Measurements from ENCODE around the gene TMA16. TPM values are rescaled to one million over a fixed set of nuclear protein-coding genes. Genes with fewer than 3 reads are reported as not detected.

The TMA16 gene
- total and polyA plus RNA-seq, 2 donors (not counting 3 experiments of a cell fraction or from before 2014, with no cell fraction given), result 4.2 to 42.7 TPM

DNA sequence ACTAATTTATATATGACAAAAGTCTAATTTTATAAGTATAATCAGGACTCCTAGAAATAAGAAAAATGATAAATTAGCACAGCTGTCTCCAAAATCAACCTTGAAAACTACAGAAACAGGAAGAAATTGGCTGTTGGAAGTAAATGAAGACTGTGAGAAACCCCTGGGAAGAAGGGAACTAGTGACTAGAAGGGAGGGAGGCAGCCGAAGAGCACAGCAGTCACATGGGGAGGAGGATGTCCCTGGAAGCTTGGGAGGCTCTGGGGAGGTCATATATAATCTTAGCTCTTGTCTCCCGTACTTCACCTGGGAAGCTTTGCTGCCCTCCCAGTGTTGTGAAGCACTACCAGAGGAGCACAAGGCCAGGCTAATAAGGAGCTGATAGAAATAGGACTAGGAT lies 8.9 kb upstream of the TMA16 start:
- POLR2A ChIA-PET, result no interaction called here
- intact Hi-C loops (cut with micrococcal nuclease) (loop anchor here (10.0 kb wide), 1 partner anchor 991 kb away; no protein-coding TSS in a partner anchor), dilution Hi-C loops (cut with MboI; ENCODE audit: extremely low pct_ligation_motif_present, low sequenced_read_pairs) (no loop called here)
- CTCF ChIA-PET, result interaction anchor here (1.1 to 4.9 kb wide), 8 partner anchors 8 to 1611 kb away, joined by 3 to 106 read pairs (median 5); partner anchors contain the start of gene TMA16
- Histone ChIP-seq H3K27me3 (ENCODE audit: control insufficient read depth in 2 of 2, insufficient read depth in 2 of 2, low read length in 2 of 2) (peaks cover 7 to 13% of the 10 kb centered on the region in 2 experiments), H3K79me2 (ENCODE audit: control insufficient read depth, insufficient read depth, low read length) (no peaks in the 10 kb centered on the region), H3K36me3 (ENCODE audit: control insufficient read depth in 2 of 2, extremely low read depth in 1 of 2, insufficient read depth in 2 of 2, low read length in 2 of 2) (no peaks in the 10 kb centered on the region), H3K4me1 (ENCODE audit: control insufficient read depth, extremely low read depth, insufficient read depth, low read length) (no peaks in the 10 kb centered on the region), H3K9me3 (replicated peaks; ENCODE audit: control insufficient read depth, insufficient read depth, low read length) (no peaks in the 10 kb centered on the region), H3K4me3 (replicated peaks in 1 of 3; ENCODE audit: insufficient read depth in 1 of 3, low read depth in 1 of 3, low read length in 3 of 3) (no peak overlapping the region), H3K9ac (replicated peaks; ENCODE audit: extremely low read depth, insufficient read depth, low read length) (no peak overlapping the region), H3K27ac (ENCODE audit: insufficient read depth, low read depth, low read length) (no peak overlapping the region), H2AFZ (ENCODE audit: low read depth, low read length) (no peak overlapping the region), H3K9me1 (replicated peaks; ENCODE audit: control insufficient read depth, extremely low read depth, insufficient read depth, low read length) (no peaks in the 10 kb centered on the region), H3K4me2 (ENCODE audit: insufficient read depth, low read length) (no peak overlapping the region), H4K20me1 (replicated peaks; ENCODE audit: control insufficient read depth, extremely low read depth, insufficient read depth, low read length) (no peaks in the 10 kb centered on the region)
- TF ChIP-seq MYC (IDR thresholded peaks at IDR 0.05; ENCODE audit: low read depth, low read length) (no peak), EZH2 (IDR thresholded peaks at IDR 0.05; ENCODE audit: borderline replicate concordance, low read depth, low read length, severe bottlenecking) (no peak), JUN (IDR thresholded peaks at IDR 0.05; ENCODE audit: borderline replicate concordance, insufficient read depth, insufficient read length, low read depth) (no peak), GATA2 (IDR thresholded peaks at IDR 0.05; ENCODE audit: insufficient read depth, insufficient read length, low read depth, low read length) (no peak), POLR2A (IDR thresholded peaks at IDR 0.05; ENCODE audit: low read depth, low read length) (no peak), FOS (IDR thresholded peaks at IDR 0.05; ENCODE audit: borderline replicate concordance, insufficient read depth, low read length) (no peak), POLR2AphosphoS5 (IDR thresholded peaks at IDR 0.05; ENCODE audit: insufficient read depth, low read depth, low read length) (no peak)
- TF ChIP-seq, protein P1, sequence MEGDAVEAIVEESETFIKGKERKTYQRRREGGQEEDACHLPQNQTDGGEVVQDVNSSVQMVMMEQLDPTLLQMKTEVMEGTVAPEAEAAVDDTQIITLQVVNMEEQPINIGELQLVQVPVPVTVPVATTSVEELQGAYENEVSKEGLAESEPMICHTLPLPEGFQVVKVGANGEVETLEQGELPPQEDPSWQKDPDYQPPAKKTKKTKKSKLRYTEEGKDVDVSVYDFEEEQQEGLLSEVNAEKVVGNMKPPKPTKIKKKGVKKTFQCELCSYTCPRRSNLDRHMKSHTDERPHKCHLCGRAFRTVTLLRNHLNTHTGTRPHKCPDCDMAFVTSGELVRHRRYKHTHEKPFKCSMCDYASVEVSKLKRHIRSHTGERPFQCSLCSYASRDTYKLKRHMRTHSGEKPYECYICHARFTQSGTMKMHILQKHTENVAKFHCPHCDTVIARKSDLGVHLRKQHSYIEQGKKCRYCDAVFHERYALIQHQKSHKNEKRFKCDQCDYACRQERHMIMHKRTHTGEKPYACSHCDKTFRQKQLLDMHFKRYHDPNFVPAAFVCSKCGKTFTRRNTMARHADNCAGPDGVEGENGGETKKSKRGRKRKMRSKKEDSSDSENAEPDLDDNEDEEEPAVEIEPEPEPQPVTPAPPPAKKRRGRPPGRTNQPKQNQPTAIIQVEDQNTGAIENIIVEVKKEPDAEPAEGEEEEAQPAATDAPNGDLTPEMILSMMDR (IDR thresholded peaks at IDR 0.05; ENCODE audit: extremely low read depth in 1 of 2, insufficient read depth in 1 of 2, low read depth in 1 of 2, low read length in 2 of 2), result no peak
- TF ChIP-seq, protein P2, sequence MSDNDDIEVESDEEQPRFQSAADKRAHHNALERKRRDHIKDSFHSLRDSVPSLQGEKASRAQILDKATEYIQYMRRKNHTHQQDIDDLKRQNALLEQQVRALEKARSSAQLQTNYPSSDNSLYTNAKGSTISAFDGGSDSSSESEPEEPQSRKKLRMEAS (IDR thresholded peaks at IDR 0.05; ENCODE audit: insufficient read depth, insufficient read length), result no peak
- no peak for FAIRE-seq
- DNase-seq (ENCODE audit: low read depth, low spot score), result no peak
- no TSS peak for BruUV-seq (replicated peaks)

Data from endothelial cell of umbilical vein (primary cell).